GM18498 (cell line): ENCODE measurements around the gene WDR49.
"Not testable (repeated sequence)": the region's sequence is repeated elsewhere in the genome, so short reads cannot be mapped to it uniquely, and the experiment has no call there.

Source experiments
- ATAC-seq: cut with Tn5 transposase; IDR thresholded peaks from one replicate; pipeline ENCODE4 v1.9.1; 2021; ENCODE audit warnings: mild to moderate bottlenecking, moderate library complexity; ENCODE audit not compliant: unreplicated experiment

The WDR49 gene

DNA sequence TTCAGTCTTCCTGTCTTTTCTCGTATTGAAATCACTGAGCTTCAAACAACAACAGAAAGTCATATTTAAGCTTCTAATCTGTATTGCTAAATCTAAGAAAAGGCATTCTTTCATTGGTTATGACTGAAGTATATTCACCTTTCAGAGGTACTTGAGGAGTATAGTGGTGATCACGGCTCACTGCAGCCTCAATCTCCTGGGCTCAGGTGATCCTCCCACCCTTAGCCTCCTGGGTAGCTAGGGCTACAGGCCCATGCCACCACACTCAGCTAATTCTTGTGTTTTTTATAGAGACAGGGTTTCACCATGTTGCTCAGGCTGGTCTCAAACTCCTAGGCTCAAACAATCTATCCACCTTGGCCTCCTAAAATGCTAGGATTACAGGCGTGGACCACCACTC lies 38.7 kb downstream of the WDR49 start:
- no peak for ATAC-seq

DNA sequence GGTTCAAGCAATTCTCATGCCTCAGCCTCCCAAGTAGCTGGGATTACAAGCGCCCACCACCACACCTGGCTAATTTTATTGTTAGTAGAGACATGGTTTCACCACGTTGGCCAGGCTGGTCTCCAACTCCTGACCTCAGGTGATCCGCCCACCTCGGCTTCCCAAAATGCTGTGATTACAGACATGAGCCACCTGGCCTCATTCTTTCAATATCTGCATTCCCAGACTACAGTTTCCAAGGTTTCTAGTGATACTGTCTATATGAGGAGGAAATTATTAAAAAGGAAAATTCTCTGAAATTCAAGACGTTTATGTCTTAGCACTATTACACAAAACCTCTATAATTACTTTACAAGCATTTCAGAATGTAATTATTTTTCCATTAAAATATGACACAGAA lies 39.5 kb downstream of the WDR49 start:
- ATAC-seq, result not testable (repeated sequence)

DNA sequence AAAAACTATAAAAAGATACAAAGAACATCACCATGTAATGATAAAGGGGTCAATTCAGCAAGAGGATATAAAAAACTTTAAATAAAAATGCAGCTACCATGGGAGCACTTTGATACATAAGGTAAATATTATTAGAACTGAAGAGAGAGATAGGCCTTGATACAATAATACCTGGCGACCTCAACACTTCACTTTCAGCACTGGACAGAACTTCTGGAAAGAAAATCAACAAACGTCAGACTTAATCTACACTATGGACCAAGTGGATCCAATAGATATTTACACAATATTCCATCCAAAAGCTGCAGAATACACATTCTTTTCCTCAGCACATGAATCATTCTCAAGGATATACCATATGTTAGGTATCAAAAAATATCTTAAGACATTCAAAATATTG lies 42.0 kb downstream of the WDR49 start:
- no peak for ATAC-seq

DNA sequence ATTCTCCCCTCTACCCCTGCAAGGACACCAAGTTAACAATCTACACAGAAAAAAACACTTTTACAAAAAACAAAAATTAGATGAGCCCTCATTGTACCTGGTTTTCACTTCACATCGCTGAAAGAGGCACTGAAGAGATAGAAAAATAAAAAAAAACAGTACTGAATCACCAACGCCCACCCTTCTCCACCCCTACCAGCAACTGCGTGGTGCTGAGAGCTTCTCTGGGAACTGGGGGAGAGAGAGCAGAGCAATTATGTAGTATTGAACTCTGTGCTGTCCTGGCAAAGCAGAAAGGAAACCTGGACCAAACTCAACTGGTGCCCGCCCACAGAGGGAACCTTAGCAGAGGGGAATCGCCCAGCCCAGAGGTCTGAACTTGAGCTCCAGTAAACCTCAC lies 44.6 kb downstream of the WDR49 start:
- ATAC-seq, result no peak

DNA sequence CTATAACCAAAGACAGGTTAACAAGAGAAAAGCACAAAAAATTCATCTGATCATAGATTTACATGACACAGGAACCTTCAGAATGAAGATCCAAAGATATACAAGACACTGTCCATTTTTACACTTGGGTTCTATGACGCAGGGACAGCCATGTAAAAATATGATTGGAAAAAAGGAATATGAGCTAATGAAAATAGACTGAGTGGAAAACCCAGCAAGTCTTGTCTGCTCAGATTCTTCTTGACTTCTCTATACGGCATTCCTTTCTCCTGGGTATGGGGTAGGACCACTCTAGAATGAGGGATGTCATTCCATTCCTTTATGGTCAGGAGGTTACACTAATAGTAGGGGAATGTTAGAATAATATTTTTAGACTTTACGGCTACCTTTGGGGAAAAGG lies 46.9 kb downstream of the WDR49 start:
- no peak for ATAC-seq

DNA sequence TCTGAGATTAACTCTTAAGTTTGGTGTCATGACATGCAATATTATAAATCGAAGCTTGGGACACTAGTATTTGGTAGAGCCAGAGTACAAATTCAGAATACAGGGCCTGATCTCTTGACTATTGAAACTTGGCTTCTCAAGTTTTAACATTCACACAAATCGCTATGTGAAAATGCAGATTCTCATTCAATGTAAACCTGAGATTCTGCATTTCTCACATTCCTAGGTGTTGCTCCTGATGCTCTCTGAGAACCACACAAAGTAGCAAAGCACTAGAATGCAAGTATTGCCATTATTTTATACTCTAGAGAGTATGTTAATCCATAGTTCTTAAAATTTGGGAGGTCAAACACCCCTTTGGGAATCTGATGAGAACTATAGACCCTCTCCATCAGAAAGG lies 47.9 kb downstream of the WDR49 start:
- no peak for ATAC-seq

DNA sequence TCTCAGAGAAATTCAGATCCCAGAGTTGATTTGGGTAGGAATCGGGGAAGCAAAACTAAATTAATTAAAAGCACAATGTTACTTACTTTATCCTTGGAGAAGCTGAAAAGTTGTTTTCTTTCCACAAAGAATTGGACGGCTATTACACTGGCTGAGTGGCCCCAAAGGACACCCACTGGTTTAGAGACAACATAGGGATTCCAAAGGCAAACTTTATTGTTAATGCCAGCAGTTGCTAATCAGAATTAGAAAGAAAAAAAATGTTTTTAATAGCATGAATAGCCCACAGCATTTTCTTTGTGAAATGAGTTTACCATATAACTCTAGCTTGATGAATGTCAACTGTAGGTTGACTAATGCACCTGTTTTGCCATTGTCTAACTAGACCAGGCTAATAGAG lies 51.7 kb downstream of the WDR49 start:
- ATAC-seq, result no peak

DNA sequence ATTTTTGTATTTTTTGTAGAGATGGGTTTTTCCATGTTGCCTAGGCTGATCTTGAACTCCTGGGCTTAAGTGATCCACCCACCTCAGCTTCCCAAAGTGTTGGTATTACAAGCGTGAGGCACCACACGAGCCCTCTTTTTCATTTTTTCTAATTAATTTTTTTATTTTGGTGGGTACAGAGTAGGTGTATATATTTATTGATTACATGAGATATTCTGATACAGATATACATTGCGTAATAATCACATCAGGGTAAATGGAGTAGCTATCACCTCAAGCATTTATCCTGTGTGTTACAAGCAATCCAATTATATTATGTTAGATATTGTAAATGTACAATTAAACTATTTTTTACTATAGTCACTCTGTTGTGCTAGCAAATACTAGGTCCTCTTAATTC lies 66.1 kb downstream of the WDR49 start:
- ATAC-seq, result no peak

DNA sequence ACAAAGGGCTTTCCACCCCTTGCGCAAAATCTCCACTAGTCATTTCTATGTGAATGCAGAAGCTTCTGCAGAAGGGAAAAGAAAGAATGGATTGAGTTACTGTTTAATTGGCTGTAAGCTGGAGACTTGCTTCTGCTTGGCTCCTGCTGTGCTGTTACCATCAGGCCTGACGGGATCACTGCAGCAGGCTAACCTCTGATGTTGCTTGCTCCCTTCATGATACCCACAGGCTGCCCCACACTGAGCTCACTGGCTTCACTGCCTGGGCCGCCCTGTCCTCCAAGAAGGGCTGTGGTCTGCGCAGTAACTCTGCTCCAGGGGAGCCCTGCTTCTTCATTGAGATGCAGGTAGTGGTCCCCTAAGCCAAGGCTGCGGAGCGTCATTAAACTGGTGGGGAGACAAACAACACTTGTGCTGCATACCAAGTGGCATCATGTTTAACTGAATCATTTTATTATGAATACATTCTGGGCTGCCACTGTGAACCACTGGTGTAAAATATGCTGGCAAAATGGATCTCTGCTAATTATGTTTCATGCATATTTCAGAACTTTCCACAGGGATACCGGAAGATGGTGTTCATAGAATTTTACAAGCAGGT lies 78.6 kb downstream of the WDR49 start:
- ATAC-seq, result no peak

DNA sequence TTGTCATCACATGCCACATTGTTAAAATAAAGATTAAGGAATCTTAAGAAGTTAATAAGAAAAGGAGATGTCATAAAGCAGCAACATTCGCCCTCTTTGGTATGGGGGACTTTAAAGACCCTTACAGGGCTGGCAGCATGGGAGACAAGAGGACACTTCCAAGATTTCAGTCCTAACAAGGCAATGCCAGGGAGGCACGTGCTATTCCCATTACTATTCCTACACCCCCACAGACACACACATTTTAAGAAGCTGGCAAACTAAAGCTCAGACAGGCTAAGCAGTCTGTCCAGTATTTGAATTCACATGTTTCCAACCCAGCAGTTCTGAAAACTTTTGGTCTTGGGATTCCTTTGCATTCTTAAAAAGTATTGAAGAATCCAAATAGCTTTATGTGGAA lies 80.8 kb downstream of the WDR49 start:
- ATAC-seq, result no peak

DNA sequence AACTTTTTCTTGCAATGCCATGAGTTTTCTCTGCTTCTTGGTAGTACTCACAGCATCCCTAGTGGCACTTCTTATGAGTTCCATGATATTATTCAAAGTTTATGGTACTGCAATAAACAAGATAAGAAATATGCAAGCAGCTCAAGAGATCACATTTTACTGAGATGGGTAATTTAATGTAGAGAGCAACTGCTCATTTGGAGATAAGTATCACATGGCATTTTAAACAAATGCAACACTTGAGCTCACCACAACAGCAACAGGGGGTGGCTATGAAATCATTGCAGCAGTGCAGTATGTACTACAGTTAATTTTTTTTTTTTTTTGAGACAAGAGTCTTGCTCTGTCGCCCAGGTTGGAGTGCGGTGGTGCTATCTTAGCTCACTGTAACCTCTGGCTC lies 85.1 kb downstream of the WDR49 start:
- ATAC-seq, result no peak

DNA sequence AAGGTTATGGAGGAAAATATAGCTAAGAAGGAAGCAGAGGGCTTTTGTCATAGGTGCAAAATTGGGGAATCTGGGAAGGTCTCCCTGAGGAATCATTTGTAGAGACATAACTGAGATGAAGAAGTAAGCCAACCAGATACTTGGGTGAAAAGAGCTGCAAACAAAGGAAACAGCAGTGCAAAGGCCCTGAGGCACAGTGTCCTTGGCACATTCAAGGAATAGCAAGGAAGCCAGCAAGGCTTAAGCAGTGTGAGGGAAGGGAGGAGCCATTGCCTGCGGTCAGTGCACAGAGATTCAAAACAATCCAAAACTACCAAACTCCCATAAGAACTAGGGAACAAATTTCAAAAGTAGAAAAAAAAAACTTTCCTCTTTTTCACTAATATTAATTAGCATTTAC lies 88.3 kb downstream of the WDR49 start:
- no peak for ATAC-seq

DNA sequence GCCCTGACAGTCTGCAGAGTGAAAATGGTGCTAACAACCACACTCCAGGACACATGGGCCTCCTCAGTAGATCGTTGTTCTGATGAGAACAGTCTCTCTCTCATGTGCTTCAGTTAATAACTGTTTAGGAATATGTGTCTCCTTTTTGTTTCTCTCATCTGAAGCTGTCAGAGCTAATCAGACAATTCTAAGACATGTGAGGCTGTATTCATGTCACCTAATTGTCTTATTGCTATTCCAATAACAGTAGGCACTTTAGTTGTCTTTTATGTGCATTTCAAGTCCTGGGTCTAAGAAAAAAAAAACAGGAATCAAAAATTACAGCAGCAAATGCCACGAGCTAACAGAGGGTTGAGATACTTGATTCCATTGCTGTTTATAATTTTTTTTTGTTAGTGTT lies 89.1 kb downstream of the WDR49 start:
- no peak for ATAC-seq

DNA sequence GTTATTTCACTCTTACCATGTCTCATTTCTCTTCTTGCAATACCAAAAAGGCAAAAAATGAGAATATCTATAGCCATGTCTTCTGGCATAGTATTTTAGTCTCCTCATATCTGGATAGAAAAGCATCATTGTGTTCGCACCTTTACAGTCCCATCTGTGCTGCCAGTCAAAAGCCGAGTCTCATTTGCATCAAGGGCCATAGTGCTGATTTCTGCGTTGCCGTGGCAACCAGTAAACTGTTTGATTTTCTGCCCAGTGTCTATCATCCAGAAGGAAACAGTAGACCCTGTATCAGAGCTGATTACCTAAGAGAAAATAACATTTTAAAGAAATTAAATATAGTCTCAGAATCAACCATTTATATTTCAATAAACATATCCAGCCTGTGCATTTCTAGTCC lies 93.8 kb downstream of the WDR49 start:
- ATAC-seq, result no peak

DNA sequence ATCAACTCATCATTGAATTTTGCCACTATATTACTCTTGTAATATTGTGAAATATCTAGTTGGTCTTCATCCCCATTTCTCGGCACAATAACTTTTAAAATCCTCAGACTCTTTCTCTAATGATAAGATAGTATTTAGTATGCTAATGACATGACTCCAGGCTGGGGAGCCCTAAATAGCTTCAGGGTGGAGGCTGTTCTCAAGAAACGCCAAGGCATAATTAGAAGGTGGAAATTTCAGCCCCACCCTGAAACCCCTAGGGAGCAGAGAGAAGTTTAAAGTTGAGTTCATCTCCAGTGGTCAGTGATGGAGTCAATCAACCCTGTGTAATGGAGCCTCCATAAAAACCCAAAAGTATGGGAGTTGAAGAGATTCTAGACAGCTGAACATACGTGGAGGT lies 98.8 kb downstream of the WDR49 start:
- ATAC-seq, result no peak

DNA sequence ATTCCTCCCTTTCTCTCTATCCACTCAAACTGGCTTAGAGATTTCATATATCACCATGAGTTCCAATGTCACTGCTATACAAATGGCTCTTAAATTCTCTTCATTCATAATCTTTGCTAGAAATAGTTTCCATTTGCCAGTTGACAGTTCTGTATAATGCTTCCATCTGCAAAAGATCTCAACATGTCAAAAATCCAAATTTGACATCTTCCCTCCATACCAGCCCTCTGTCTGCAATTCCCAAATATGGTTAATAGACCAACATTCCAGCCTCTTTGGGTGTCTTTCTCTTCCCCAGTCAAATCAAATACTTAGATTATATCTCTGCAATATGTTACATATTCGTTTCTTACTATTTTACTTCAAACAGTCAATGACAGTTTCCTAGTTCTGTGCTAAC lies 115.7 kb downstream of the WDR49 start:
- ATAC-seq, result no peak

DNA sequence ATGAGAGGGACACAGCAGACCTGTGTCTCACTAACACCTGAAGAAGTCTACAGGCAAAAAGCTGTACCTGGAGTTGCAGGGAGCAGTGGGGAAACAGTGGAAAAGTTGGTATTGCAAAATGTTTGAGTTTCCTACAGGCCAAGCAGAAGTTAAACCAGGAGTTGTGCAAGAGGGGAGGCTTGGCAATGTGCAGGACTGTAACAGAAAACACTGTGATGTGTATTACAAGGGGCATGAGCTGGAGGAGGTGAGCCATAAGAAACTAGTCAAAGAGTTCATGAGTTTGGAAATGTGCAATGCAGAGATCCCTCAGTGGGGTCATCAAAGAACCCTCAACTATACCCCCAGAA lies 132.8 kb downstream of the WDR49 start:
- ATAC-seq, result no peak

DNA sequence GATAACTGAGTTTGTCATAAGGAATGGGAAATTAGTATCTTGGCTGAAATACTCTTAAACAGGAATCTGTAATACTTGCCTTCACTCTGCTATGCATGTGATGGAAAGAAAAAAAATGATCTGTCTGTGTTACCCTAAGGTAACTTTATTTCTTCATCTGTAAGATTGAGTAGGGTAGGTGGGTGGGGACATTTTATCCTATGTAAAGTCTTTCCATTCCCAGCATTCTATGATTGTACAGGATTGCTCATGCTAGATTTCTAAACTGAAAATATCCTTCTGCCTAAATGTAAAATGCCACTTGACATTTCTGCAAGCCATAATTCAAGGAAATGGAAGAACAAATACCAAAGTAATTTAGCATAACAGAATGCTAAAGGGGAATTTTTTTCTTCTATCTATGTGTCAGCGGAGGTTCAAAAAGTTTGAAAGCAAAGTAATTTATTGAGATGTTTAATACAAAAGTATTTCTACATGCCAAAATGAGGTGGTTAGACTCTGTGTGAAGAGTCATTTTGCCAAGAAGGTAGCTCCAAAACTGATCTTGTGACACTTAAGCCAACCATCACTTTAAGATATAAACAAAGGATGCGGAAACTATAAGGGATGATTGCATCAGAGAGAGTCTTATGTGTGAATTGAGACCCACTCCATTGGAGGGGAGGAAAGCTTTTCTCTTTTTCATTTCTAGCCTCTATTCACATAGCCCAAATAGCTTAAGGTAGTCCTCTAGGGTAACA lies 133.3 kb downstream of the WDR49 start:
- no peak for ATAC-seq

DNA sequence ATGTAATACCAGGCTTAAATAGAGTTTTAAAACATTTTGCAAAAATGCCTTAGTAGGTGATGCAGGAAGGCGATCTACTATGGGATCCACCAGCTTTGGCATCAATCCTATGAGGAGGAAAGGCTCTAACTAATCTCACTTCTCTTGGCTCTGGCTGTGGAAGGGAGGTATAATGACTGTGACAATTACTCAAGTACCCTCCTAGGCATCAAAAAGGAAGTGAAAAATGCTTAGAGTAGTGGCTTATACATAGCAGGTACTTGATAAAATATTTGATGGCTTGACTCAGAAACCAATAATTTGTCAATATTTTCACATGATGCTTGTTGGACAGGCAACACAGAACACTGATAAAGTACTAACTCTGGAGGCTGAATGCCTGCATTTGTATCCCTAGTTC lies 145.8 kb downstream of the WDR49 start:
- ATAC-seq, result no peak

DNA sequence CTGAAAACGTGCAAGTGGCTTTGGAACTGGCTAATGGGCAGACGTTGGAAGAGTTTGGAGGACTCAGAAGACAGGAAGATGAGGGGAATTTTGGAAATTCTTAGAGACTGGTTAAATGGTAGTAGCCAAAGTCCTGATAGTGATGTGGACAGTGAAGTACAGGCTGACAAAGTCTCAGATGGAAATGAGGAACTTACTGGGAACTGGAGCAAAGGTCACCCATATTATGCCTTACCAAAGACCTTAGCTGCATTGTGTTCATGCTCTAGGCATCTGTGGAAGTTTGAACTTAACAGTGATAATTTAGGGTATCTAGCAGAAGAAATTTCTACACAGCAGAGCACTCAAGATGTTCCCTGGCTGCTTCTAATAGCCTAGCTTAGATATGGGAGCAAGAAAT lies 151.3 kb downstream of the WDR49 start:
- ATAC-seq, result no peak

DNA sequence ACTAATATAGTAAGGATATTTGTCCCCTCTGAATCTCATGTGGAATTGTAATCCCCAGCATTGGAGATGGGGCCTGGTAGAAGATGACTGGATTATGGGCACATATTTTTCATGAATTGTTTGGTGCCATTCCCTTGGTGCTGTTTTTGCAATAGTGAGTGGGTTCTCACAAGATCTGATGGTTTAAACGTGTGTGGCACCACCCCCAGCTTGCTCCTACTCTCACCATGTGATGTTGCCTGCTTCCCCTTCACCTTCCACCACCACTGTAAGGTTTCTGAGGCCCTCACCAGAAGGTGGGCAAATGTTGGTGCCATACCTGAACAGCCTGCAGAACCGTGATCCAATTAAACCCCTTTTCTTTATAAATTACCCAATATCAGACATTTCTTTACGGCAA lies 151.8 kb downstream of the WDR49 start:
- ATAC-seq, result no peak

DNA sequence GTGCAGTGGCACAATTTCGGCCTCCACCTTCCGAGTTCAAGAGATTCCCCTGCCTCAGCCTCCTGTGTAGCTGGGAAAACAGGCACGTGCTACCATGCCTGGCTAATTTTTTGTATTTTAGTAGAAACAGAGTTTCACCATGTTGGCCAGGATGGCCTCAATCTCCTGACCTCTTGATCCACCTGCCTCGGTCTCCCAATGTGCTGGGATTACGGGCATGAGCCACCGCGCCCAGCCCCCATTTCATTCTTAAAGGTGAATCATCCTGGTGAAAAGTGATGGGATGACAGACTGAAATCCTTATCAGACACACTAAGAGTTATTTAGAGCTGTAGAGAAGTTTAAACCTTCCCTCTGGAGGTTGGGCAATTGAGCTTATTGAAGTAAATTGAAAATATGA lies 155.8 kb downstream of the WDR49 start:
- no peak for ATAC-seq

DNA sequence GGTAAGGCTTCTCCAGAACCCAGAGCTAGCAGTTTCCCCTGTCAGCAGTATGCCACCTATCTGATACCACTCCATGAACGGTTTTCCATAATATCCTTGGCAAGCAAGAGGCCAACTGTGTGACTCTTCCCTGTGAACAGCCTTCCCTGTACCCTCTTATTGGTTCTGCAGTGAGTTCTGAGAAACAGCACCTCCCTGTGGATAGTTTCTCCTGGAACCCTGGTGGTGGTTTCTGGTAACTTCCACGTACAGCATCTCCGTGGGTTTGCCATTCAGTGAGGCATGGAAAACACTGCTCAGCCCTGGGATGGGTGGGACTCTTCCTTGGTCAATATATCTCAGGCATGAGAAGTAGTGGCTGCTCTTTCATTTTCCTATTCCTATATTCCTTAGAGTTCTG lies 160.5 kb downstream of the WDR49 start:
- ATAC-seq, result no peak
